HAP-1 (cell line): ENCODE measurements around the gene YIPF5.
A peak's percentile ranks its signal among the peaks of the same experiment; 100 is the strongest.

Experiments
- DNase-seq, 2 experiments: peaks; one replicate each; pipeline ENCODE4 v3.0.0-alpha.2; 2016 to 2020; ENCODE audit warnings: low spot score in 2 of 2
- H3K27me3 ChIP-seq: fragments of 250-450 bp; sonication (Bioruptor Pico); 2 replicates; pipeline ENCODE4 v1.5.1; 2020; ENCODE audit warnings: low read depth, mild to moderate bottlenecking, moderate library complexity
- H3K36me3 ChIP-seq: fragments of 250-450 bp; sonication (Bioruptor Pico); replicated peaks from 2 replicates; pipeline ENCODE4 v1.5.1; 2020; ENCODE audit warnings: mild to moderate bottlenecking
- H3K4me1 ChIP-seq: fragments of 250-450 bp; sonication (Bioruptor Pico); 2 replicates; pipeline ENCODE4 v1.5.1; 2020; ENCODE audit warnings: mild to moderate bottlenecking
- H3K4me3 ChIP-seq: fragments of 250-450 bp; sonication (Bioruptor Pico); 2 replicates; pipeline ENCODE4 v1.5.1; 2020; ENCODE audit warnings: mild to moderate bottlenecking, moderate library complexity
- H3K9me3 ChIP-seq: fragments of 250-450 bp; sonication (Bioruptor Pico); 2 replicates; pipeline ENCODE4 v1.5.1; 2020; ENCODE audit warnings: mild to moderate bottlenecking, moderate library complexity
- in situ Hi-C: fragments of 300-500 bp; cut with MboI; formaldehyde crosslinking; loops from 3 replicates; pipeline ENCODE4 v1.14.3; 2020; ENCODE audit warnings: low sequenced_read_pairs, inconsistent platforms, mixed read lengths

Gene YIPF5

GRCh38 chr5:144128844-144129243 is 41.6 kb downstream of the YIPF5 start:
- DNase-seq = no peak
- peaks cover 8% of the 10 kb centered on the region for H3K4me1 ChIP-seq
- no peaks in the 10 kb centered on the region for H3K36me3 ChIP-seq
- no peaks in the 10 kb centered on the region for H3K9me3 ChIP-seq
- in situ Hi-C loops = no loop called here
- H3K4me3 ChIP-seq = no peak overlapping the region
- H3K27me3 ChIP-seq = no peaks in the 10 kb centered on the region; the same call in 1 of the 2 replicates

GRCh38 chr5:144126707-144127106 is 43.8 kb downstream of the YIPF5 start:
- peaks cover 8% of the 10 kb centered on the region for H3K4me1 ChIP-seq
- no peak for DNase-seq
- H3K27me3 ChIP-seq = no peaks in the 10 kb centered on the region; the same call in 1 of the 2 replicates
- H3K4me3 ChIP-seq = no peak overlapping the region
- in situ Hi-C loops = no loop called here
- no peaks in the 10 kb centered on the region for H3K9me3 ChIP-seq
- H3K36me3 ChIP-seq = no peaks in the 10 kb centered on the region

GRCh38 chr5:144125163-144125726 is 45.2 kb downstream of the YIPF5 start:
- Histone ChIP-seq H3K9me3 (no peaks in the 10 kb centered on the region), H3K4me3 (no peak overlapping the region), H3K27me3 (no peaks in the 10 kb centered on the region), H3K36me3 (no peaks in the 10 kb centered on the region), H3K4me1 (peaks cover 8% of the 10 kb centered on the region)
- in situ Hi-C loops = no loop called here
- DNase-seq = peak; percentile 9 to 22

- Histone ChIP-seq H3K9me3 (no peaks in the 10 kb centered on the region), H3K4me3 (no peak overlapping the region), H3K27me3 (no peaks in the 10 kb centered on the region), H3K36me3 (no peaks in the 10 kb centered on the region), H3K4me1 (peaks cover 8% of the 10 kb centered on the region)
- in situ Hi-C loops = no loop called here
- no peak for DNase-seq
These were observed 47.8 kb downstream of the YIPF5 start for GRCh38 chr5:144122641-144123040.

GRCh38 chr5:144122081-144122480 is 48.4 kb downstream of the YIPF5 start:
- H3K4me3 ChIP-seq = no peak overlapping the region
- in situ Hi-C loops = no loop called here
- H3K9me3 ChIP-seq = no peaks in the 10 kb centered on the region
- peaks cover 8% of the 10 kb centered on the region for H3K4me1 ChIP-seq
- no peaks in the 10 kb centered on the region for H3K27me3 ChIP-seq
- no peak for DNase-seq
- no peaks in the 10 kb centered on the region for H3K36me3 ChIP-seq

GRCh38 chr5:144121577-144121976 is 48.9 kb downstream of the YIPF5 start:
- in situ Hi-C loops = no loop called here
- Histone ChIP-seq H3K4me3 (no peak overlapping the region), H3K4me1 (peaks cover 8% of the 10 kb centered on the region), H3K27me3 (no peaks in the 10 kb centered on the region), H3K36me3 (no peaks in the 10 kb centered on the region), H3K9me3 (no peaks in the 10 kb centered on the region)
- no peak for DNase-seq

GRCh38 chr5:144120661-144121180 is 49.7 kb downstream of the YIPF5 start:
- Histone ChIP-seq H3K9me3 (no peaks in the 10 kb centered on the region), H3K4me1 (peaks cover 8% of the 10 kb centered on the region), H3K4me3 (no peak overlapping the region), H3K27me3 (no peaks in the 10 kb centered on the region), H3K36me3 (no peaks in the 10 kb centered on the region)
- DNase-seq = no peak
- in situ Hi-C loops = no loop called here

GRCh38 chr5:144117412-144117811 is 53.0 kb downstream of the YIPF5 start:
- no peaks in the 10 kb centered on the region for H3K9me3 ChIP-seq

DNA sequence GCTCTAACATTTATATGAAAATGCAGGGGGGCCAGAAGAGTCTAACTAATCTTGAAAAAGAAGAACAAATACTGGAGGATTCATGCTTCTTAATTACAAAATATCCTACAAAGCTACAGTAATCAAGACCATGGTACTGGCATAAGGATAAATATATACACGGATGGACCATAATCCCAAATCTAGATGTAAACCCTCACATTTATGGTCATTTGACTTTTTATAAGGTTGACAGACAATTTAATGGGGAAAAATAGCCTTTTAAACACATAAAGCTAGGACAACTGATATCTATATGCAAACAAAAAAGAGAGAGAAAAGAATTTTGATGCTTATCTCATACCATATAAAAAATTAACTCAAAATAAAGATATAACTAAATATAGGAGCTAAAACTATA is 55.9 kb downstream of the YIPF5 start:
- Histone ChIP-seq H3K27me3 (no peaks in the 10 kb centered on the region), H3K36me3 (no peaks in the 10 kb centered on the region), H3K4me3 (no peak overlapping the region), H3K9me3 (no peaks in the 10 kb centered on the region), H3K4me1 (no peaks in the 10 kb centered on the region)
- in situ Hi-C loops = no loop called here
- no peak for DNase-seq

More at GRCh38 chr5:144117412-144117811, 53.0 kb downstream of the YIPF5 start:
- no peak for DNase-seq
- H3K27me3 ChIP-seq = no peaks in the 10 kb centered on the region
- H3K36me3 ChIP-seq = no peaks in the 10 kb centered on the region
- H3K4me3 ChIP-seq = no peak overlapping the region
- in situ Hi-C loops = no loop called here
- no peaks in the 10 kb centered on the region for H3K4me1 ChIP-seq
